HepG2 (cell line): ENCODE measurements around the gene ZNF670.

Source experiments
- KLF6 ChIP-seq: IDR thresholded peaks from 2 replicates; pipeline ENCODE4 v1.8.0; 2016; ENCODE audit warnings: missing biosample characterization, missing genetic modification reagents
- PHF21A ChIP-seq: sonication (generic); formaldehyde crosslinking; IDR thresholded peaks from 2 replicates; pipeline ENCODE4 v1.5.0; 2020; ENCODE audit warnings: mild to moderate bottlenecking, missing genetic modification reagents
- SALL2 ChIP-seq: sonication (generic); formaldehyde crosslinking; IDR thresholded peaks from 2 replicates; pipeline ENCODE4 v1.8.1; 2023; ENCODE audit warnings: mild to moderate bottlenecking, missing genetic modification reagents, inconsistent platforms
- SMC3 ChIP-seq: IDR thresholded peaks from 2 replicates; pipeline ENCODE4 v1.6.1; 2011; ENCODE audit warnings: low read length, improper control_type of control experiment
- TARDBP ChIP-seq: sonication (generic); formaldehyde crosslinking; IDR thresholded peaks from 2 replicates; pipeline ENCODE4 v1.8.0; 2022; ENCODE audit warnings: mild to moderate bottlenecking, missing genetic modification reagents
- TF ChIP-seq, protein P1 (sequence below): sonication (generic); formaldehyde crosslinking; IDR thresholded peaks from 2 replicates; pipeline ENCODE4 v1.5.0; 2020; ENCODE audit warnings: mild to moderate bottlenecking, missing genetic modification reagents, moderate library complexity

DNA sequence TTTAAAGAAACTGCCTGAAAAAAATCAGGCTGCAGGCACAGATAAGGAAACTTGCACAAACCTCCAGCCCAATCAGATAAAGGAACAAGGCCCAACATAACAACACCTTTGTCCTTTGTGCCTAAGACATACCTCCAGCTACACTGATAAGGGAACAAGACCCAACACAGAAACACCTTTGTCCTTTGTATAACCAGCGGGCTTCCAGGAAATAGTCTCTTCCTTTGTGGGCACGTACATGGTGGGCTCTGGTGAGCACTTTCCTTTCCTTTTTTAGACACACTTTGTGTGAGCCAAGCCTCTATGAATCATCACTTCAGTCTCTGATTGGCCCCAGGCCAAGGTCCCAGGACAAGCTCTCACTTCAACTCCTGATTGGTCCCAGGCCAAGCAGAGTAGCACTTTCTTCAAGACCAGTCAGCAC, 23.6 kb downstream of the ZNF670 start:
- TF ChIP-seq SMC3: no peak
- TF ChIP-seq TARDBP: no peak
- TF ChIP-seq PHF21A (CRISPR knock-in tag): no peak
- TF ChIP-seq SALL2 (CRISPR knock-in tag): no peak
- TF ChIP-seq KLF6 (CRISPR knock-in tag): no peak
- TF ChIP-seq, protein P1, sequence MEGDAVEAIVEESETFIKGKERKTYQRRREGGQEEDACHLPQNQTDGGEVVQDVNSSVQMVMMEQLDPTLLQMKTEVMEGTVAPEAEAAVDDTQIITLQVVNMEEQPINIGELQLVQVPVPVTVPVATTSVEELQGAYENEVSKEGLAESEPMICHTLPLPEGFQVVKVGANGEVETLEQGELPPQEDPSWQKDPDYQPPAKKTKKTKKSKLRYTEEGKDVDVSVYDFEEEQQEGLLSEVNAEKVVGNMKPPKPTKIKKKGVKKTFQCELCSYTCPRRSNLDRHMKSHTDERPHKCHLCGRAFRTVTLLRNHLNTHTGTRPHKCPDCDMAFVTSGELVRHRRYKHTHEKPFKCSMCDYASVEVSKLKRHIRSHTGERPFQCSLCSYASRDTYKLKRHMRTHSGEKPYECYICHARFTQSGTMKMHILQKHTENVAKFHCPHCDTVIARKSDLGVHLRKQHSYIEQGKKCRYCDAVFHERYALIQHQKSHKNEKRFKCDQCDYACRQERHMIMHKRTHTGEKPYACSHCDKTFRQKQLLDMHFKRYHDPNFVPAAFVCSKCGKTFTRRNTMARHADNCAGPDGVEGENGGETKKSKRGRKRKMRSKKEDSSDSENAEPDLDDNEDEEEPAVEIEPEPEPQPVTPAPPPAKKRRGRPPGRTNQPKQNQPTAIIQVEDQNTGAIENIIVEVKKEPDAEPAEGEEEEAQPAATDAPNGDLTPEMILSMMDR (CRISPR knock-in tag): no peak
